Memory B cell (primary cell): ENCODE measurements around the gene CUEDC1.

ENCODE experiments used
- ATAC-seq: fragments of 150-1000 bp; cut with Tn5 transposase; 2 replicates; pipeline ENCODE4 v1.10.0; 2021; ENCODE audit warnings: low read depth, mild to moderate bottlenecking, moderate library complexity
- DNase-seq, 2 donors: peaks; one replicate each; pipeline ENCODE4 v3.0.0; 2022; ENCODE audit warnings: low spot score in 2 of 2
- H3K27ac Mint-ChIP-seq: one replicate; pipeline ENCODE4 v1.8.0; 2022; ENCODE audit warnings: mild to moderate bottlenecking, moderate library complexity, mixed read lengths
- H3K27me3 Mint-ChIP-seq: one replicate; pipeline ENCODE4 v1.8.0; 2022; ENCODE audit warnings: mixed read lengths
- H3K36me3 Mint-ChIP-seq: one replicate; pipeline ENCODE4 v1.8.0; 2022; ENCODE audit warnings: mild to moderate bottlenecking, mixed read lengths
- H3K4me1 Mint-ChIP-seq: one replicate; pipeline ENCODE4 v1.8.0; 2022; ENCODE audit warnings: mixed read lengths
- H3K4me3 Mint-ChIP-seq: one replicate; pipeline ENCODE4 v1.8.0; 2022; ENCODE audit warnings: mild to moderate bottlenecking, moderate library complexity, mixed read lengths
- H3K9me3 Mint-ChIP-seq: one replicate; pipeline ENCODE4 v1.8.0; 2022; ENCODE audit warnings: mixed read lengths

The CUEDC1 gene

GRCh38 chr17:57955183-57955931, at the start of gene CUEDC1:
Gene CUEDC1 (minus strand): TSS chr17:57955412. CDS start chr17:57885564, 69,848 bp downstream.
- peak within 1 kb of the TSS; percentile 69 for H3K4me3 Mint-ChIP-seq
- H3K9me3 Mint-ChIP-seq: peaks cover 2% of the 10 kb centered on the region
- H3K27me3 Mint-ChIP-seq: peaks cover 32% of the 10 kb centered on the region
- peak; percentile 66 for ATAC-seq
- peaks cover 29% of the 10 kb centered on the region for H3K4me1 Mint-ChIP-seq
- no peak within 1 kb of the TSS for H3K27ac Mint-ChIP-seq
- peaks cover 2% of the 10 kb centered on the region for H3K36me3 Mint-ChIP-seq
- peak; percentile 51 to 66 for DNase-seq

- Mint-ChIP-seq H3K27me3 (no peaks in the 10 kb centered on the region), H3K27ac (peak overlapping the region; percentile 53), H3K4me1 (peaks cover 33% of the 10 kb centered on the region), H3K9me3 (no peaks in the 10 kb centered on the region), H3K4me3 (no peak overlapping the region), H3K36me3 (peaks cover 25% of the 10 kb centered on the region)
- no peak for ATAC-seq
- DNase-seq: no peak
Observed at GRCh38 chr17:58004060-58004459, 48.8 kb upstream of the CUEDC1 start.

- peak overlapping the region; percentile 38 for H3K27ac Mint-ChIP-seq
- no peaks in the 10 kb centered on the region for H3K9me3 Mint-ChIP-seq
- ATAC-seq (no peak), DNase-seq (no peak)
- no peaks in the 10 kb centered on the region for H3K27me3 Mint-ChIP-seq
- no peak overlapping the region for H3K4me3 Mint-ChIP-seq
- peaks cover 34% of the 10 kb centered on the region for H3K4me1 Mint-ChIP-seq
- peaks cover 25% of the 10 kb centered on the region for H3K36me3 Mint-ChIP-seq
Observed at GRCh38 chr17:58002973-58003372, 47.8 kb upstream of the CUEDC1 start.

GRCh38 chr17:58002154-58002948, 47.1 kb upstream of the CUEDC1 start:
- Mint-ChIP-seq H3K27ac (peak overlapping the region; percentile 38), H3K27me3 (no peaks in the 10 kb centered on the region), H3K9me3 (no peaks in the 10 kb centered on the region), H3K4me1 (peaks cover 34% of the 10 kb centered on the region), H3K36me3 (peaks cover 25% of the 10 kb centered on the region), H3K4me3 (no peak overlapping the region)
- ATAC-seq (no peak), DNase-seq (no peak)

GRCh38 chr17:58001461-58002124, 46.4 kb upstream of the CUEDC1 start:
- ATAC-seq (no peak), DNase-seq (no peak)
- H3K4me1 Mint-ChIP-seq: peaks cover 33% of the 10 kb centered on the region
- no peak overlapping the region for H3K4me3 Mint-ChIP-seq
- H3K27me3 Mint-ChIP-seq: no peaks in the 10 kb centered on the region
- H3K9me3 Mint-ChIP-seq: no peaks in the 10 kb centered on the region
- no peak overlapping the region for H3K27ac Mint-ChIP-seq
- peaks cover 25% of the 10 kb centered on the region for H3K36me3 Mint-ChIP-seq

- peaks cover 9% of the 10 kb centered on the region for H3K36me3 Mint-ChIP-seq
Observed at GRCh38 chr17:57999496-58000017, 44.3 kb upstream of the CUEDC1 start.

GRCh38 chr17:57999010-57999495, 43.8 kb upstream of the CUEDC1 start:
- DNase-seq (no peak), ATAC-seq (no peak)
- H3K27me3 Mint-ChIP-seq: no peaks in the 10 kb centered on the region
- H3K36me3 Mint-ChIP-seq: peaks cover 9% of the 10 kb centered on the region
- no peak overlapping the region for H3K4me3 Mint-ChIP-seq
- no peak overlapping the region for H3K27ac Mint-ChIP-seq
- H3K4me1 Mint-ChIP-seq: peaks cover 18% of the 10 kb centered on the region
- H3K9me3 Mint-ChIP-seq: no peaks in the 10 kb centered on the region

More at GRCh38 chr17:57999496-58000017, 44.3 kb upstream of the CUEDC1 start:
- no peaks in the 10 kb centered on the region for H3K9me3 Mint-ChIP-seq
- no peaks in the 10 kb centered on the region for H3K27me3 Mint-ChIP-seq
- ATAC-seq (peak; percentile 84), DNase-seq (peak in 1 of 2 donors; percentile 69)
- no peak overlapping the region for H3K4me3 Mint-ChIP-seq
- H3K27ac Mint-ChIP-seq: no peak overlapping the region
- H3K4me1 Mint-ChIP-seq: peaks cover 18% of the 10 kb centered on the region

GRCh38 chr17:57997085-57997809, 42.0 kb upstream of the CUEDC1 start:
- Mint-ChIP-seq H3K27me3 (no peaks in the 10 kb centered on the region), H3K4me1 (peaks cover 24% of the 10 kb centered on the region), H3K9me3 (no peaks in the 10 kb centered on the region), H3K4me3 (no peak overlapping the region), H3K27ac (no peak overlapping the region), H3K36me3 (peaks cover 1% of the 10 kb centered on the region)
- DNase-seq (no peak), ATAC-seq (no peak)

- ATAC-seq: peak; percentile 78
- H3K27me3 Mint-ChIP-seq: no peaks in the 10 kb centered on the region
- peaks cover 23% of the 10 kb centered on the region for H3K4me1 Mint-ChIP-seq
- H3K36me3 Mint-ChIP-seq: no peaks in the 10 kb centered on the region
- peak; percentile 44 to 52 for DNase-seq
- peak overlapping the region; percentile 59 for H3K27ac Mint-ChIP-seq
- H3K9me3 Mint-ChIP-seq: no peaks in the 10 kb centered on the region
- no peak overlapping the region for H3K4me3 Mint-ChIP-seq
Observed at GRCh38 chr17:57995076-57995956, 40.1 kb upstream of the CUEDC1 start.

- H3K36me3 Mint-ChIP-seq: no peaks in the 10 kb centered on the region
- DNase-seq: no peak
Observed at GRCh38 chr17:57994436-57994835, 39.2 kb upstream of the CUEDC1 start.

GRCh38 chr17:57993471-57994365, 38.5 kb upstream of the CUEDC1 start:
- DNase-seq (no peak), ATAC-seq (peak; percentile 42)
- H3K36me3 Mint-ChIP-seq: no peaks in the 10 kb centered on the region
- H3K9me3 Mint-ChIP-seq: no peaks in the 10 kb centered on the region
- peak overlapping the region; percentile 5 for H3K4me3 Mint-ChIP-seq
- H3K4me1 Mint-ChIP-seq: peaks cover 21% of the 10 kb centered on the region
- peak overlapping the region; percentile 75 for H3K27ac Mint-ChIP-seq
- no peaks in the 10 kb centered on the region for H3K27me3 Mint-ChIP-seq

More at GRCh38 chr17:57994436-57994835, 39.2 kb upstream of the CUEDC1 start:
- no peak for ATAC-seq
- Mint-ChIP-seq H3K4me3 (no peak overlapping the region), H3K27me3 (no peaks in the 10 kb centered on the region), H3K4me1 (peaks cover 23% of the 10 kb centered on the region), H3K27ac (peak overlapping the region; percentile 75), H3K9me3 (no peaks in the 10 kb centered on the region)

- no peak for ATAC-seq
- no peaks in the 10 kb centered on the region for H3K9me3 Mint-ChIP-seq
- no peaks in the 10 kb centered on the region for H3K27me3 Mint-ChIP-seq
- H3K36me3 Mint-ChIP-seq: no peaks in the 10 kb centered on the region
- peaks cover 25% of the 10 kb centered on the region for H3K4me1 Mint-ChIP-seq
- DNase-seq: no peak
- no peak overlapping the region for H3K4me3 Mint-ChIP-seq
- no peak overlapping the region for H3K27ac Mint-ChIP-seq
Observed at GRCh38 chr17:57991537-57991936, 36.3 kb upstream of the CUEDC1 start.
